GM21723 (cell line): ENCODE data around the gene ARHGEF35.
"Not testable (repeated sequence)": the region's sequence is repeated elsewhere in the genome, so short reads cannot be mapped to it uniquely, and the experiment has no call there.

Experiments used
- ATAC-seq: cut with Tn5 transposase; IDR thresholded peaks from one replicate; pipeline ENCODE4 v1.9.1; 2021; ENCODE audit warnings: mild to moderate bottlenecking, moderate library complexity; ENCODE audit not compliant: unreplicated experiment

ARHGEF35 gene

GRCh38 chr7:144195212-144195872, at the start of gene ARHGEF35:
Gene ARHGEF35 (minus strand): TSS chr7:144195833. CDS start chr7:144188383, 7,450 bp downstream.
- ATAC-seq, result peak; percentile 77

GRCh38 chr7:144245372-144245771, 49.7 kb upstream of the ARHGEF35 start:
- ATAC-seq, result not testable (repeated sequence)

- ATAC-seq, result not testable (repeated sequence)
Measured at GRCh38 chr7:144239365-144239764, 43.7 kb upstream of the ARHGEF35 start, which contains the start of gene OR2A42. Gene OR2A42 (minus strand): TSS chr7:144239605. CDS start chr7:144232843, 6,762 bp downstream.

GRCh38 chr7:144238530-144239082, 43.0 kb upstream of the ARHGEF35 start:
- ATAC-seq, result not testable (repeated sequence)

GRCh38 chr7:144233039-144233438, 37.4 kb upstream of the ARHGEF35 start:
- not testable (repeated sequence) for ATAC-seq

- not testable (repeated sequence) for ATAC-seq
Measured at GRCh38 chr7:144231027-144231426, 35.4 kb upstream of the ARHGEF35 start.

- ATAC-seq, result not testable (repeated sequence)
Measured at GRCh38 chr7:144228810-144229209, 33.2 kb upstream of the ARHGEF35 start.

- ATAC-seq, result not testable (repeated sequence)
Measured at GRCh38 chr7:144226866-144227265, 31.2 kb upstream of the ARHGEF35 start.

- ATAC-seq, result not testable (repeated sequence)
Measured at GRCh38 chr7:144223675-144224074, 28.0 kb upstream of the ARHGEF35 start.

GRCh38 chr7:144220531-144220930, 24.9 kb upstream of the ARHGEF35 start:
- not testable (repeated sequence) for ATAC-seq

- ATAC-seq, result not testable (repeated sequence)
Measured at GRCh38 chr7:144219149-144219548, 23.5 kb upstream of the ARHGEF35 start.

- not testable (repeated sequence) for ATAC-seq
Measured at GRCh38 chr7:144218581-144218980, 22.9 kb upstream of the ARHGEF35 start.

GRCh38 chr7:144217200-144217599, 21.6 kb upstream of the ARHGEF35 start:
- ATAC-seq, result not testable (repeated sequence)

GRCh38 chr7:144205306-144205705, 9.7 kb upstream of the ARHGEF35 start:
- not testable (repeated sequence) for ATAC-seq

- not testable (repeated sequence) for ATAC-seq
Measured at GRCh38 chr7:144203086-144203485, 7.5 kb upstream of the ARHGEF35 start.

- ATAC-seq, result not testable (repeated sequence)
Measured at GRCh38 chr7:144201978-144202377, 6.3 kb upstream of the ARHGEF35 start.

- not testable (repeated sequence) for ATAC-seq
Measured at GRCh38 chr7:144198934-144199333, 3.3 kb upstream of the ARHGEF35 start.

GRCh38 chr7:144194453-144194852, 1.2 kb downstream of the ARHGEF35 start:
- ATAC-seq, result not testable (repeated sequence)

GRCh38 chr7:144193782-144194181, 1.9 kb downstream of the ARHGEF35 start:
- not testable (repeated sequence) for ATAC-seq

- not testable (repeated sequence) for ATAC-seq
Measured at GRCh38 chr7:144188578-144189171, 7.0 kb downstream of the ARHGEF35 start.

GRCh38 chr7:144187848-144188247, 7.8 kb downstream of the ARHGEF35 start:
- ATAC-seq, result not testable (repeated sequence)

GRCh38 chr7:144183166-144183565, 12.5 kb downstream of the ARHGEF35 start, which contains the start of gene CTAGE4:
Gene CTAGE4 (plus strand): TSS chr7:144183466. CDS start chr7:144183504, 38 bp downstream.
- ATAC-seq, result not testable (repeated sequence)
